ENCODE measurements around the gene SLC12A6.
A peak's percentile ranks its signal among the peaks of the same experiment; 100 is the strongest.

Gene SLC12A6

GRCh38 chr15:34318277-34319079 lies 19.1 kb downstream of the SLC12A6 start:
- TF ChIP-seq, protein P1, sequence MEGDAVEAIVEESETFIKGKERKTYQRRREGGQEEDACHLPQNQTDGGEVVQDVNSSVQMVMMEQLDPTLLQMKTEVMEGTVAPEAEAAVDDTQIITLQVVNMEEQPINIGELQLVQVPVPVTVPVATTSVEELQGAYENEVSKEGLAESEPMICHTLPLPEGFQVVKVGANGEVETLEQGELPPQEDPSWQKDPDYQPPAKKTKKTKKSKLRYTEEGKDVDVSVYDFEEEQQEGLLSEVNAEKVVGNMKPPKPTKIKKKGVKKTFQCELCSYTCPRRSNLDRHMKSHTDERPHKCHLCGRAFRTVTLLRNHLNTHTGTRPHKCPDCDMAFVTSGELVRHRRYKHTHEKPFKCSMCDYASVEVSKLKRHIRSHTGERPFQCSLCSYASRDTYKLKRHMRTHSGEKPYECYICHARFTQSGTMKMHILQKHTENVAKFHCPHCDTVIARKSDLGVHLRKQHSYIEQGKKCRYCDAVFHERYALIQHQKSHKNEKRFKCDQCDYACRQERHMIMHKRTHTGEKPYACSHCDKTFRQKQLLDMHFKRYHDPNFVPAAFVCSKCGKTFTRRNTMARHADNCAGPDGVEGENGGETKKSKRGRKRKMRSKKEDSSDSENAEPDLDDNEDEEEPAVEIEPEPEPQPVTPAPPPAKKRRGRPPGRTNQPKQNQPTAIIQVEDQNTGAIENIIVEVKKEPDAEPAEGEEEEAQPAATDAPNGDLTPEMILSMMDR (IDR thresholded peaks at IDR 0.05; ENCODE audit: insufficient read depth, low read length, poor library complexity, severe bottlenecking) = no peak
- peak overlapping the region; percentile 76 for H3K4me3 ChIP-seq (replicated peaks; ENCODE audit: low read depth, low read length)
- peak; percentile 50 for DNase-seq (ENCODE audit: extremely low read depth, insufficient read length)
- no peaks in the 10 kb centered on the region for H3K27me3 ChIP-seq (replicated peaks; ENCODE audit: control insufficient read depth, insufficient read depth, low read length)
- H3K36me3 ChIP-seq (ENCODE audit: control insufficient read depth, insufficient read depth, low read length) = peaks cover under 1% of the 10 kb centered on the region

- no peak for DNase-seq (ENCODE audit: extremely low read depth, insufficient read length)
- Histone ChIP-seq H3K27me3 (replicated peaks; ENCODE audit: control insufficient read depth, insufficient read depth, low read length) (no peaks in the 10 kb centered on the region), H3K4me3 (replicated peaks; ENCODE audit: low read depth, low read length) (no peak overlapping the region), H3K36me3 (ENCODE audit: control insufficient read depth, insufficient read depth, low read length) (peaks cover 4% of the 10 kb centered on the region)
- TF ChIP-seq, protein P1 (IDR thresholded peaks at IDR 0.05; ENCODE audit: insufficient read depth, low read length, poor library complexity, severe bottlenecking) = no peak
Observed at GRCh38 chr15:34314491-34315490, 22.8 kb downstream of the SLC12A6 start.

DNA sequence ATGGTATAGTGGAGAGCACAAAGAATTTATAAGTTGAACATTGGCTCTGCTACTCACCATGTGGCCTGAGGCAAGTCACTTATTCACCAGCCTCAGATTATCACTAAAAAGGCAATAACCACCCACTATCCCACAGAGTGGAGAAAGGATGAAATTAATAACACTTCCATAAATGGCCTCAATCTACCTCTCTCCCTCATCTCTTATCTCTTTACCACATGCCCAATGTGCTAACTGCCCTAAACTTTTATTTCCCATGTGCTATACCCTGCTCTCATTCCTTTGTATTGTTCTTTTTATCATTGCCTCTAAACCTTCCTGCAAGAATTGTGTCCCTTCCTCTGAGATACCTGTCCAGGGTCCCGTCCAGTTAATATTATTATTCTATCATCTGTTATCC lies 26.0 kb downstream of the SLC12A6 start:
- TF ChIP-seq, protein P1 (IDR thresholded peaks at IDR 0.05; ENCODE audit: insufficient read depth, low read length, poor library complexity, severe bottlenecking) = no peak
- H3K27me3 ChIP-seq (replicated peaks; ENCODE audit: control insufficient read depth, insufficient read depth, low read length) = no peaks in the 10 kb centered on the region
- H3K36me3 ChIP-seq (ENCODE audit: control insufficient read depth, insufficient read depth, low read length) = peaks cover 4% of the 10 kb centered on the region
- H3K4me3 ChIP-seq (replicated peaks; ENCODE audit: low read depth, low read length) = no peak overlapping the region
- no peak for DNase-seq (ENCODE audit: extremely low read depth, insufficient read length)

GRCh38 chr15:34304613-34305012 lies 33.0 kb downstream of the SLC12A6 start:
- peaks cover 4% of the 10 kb centered on the region; the same call in 1 of the 2 replicates for H3K36me3 ChIP-seq (ENCODE audit: control insufficient read depth, insufficient read depth, low read length)
- DNase-seq (ENCODE audit: extremely low read depth, insufficient read length) = no peak
- TF ChIP-seq, protein P1 (IDR thresholded peaks at IDR 0.05; ENCODE audit: insufficient read depth, low read length, poor library complexity, severe bottlenecking) = no peak
- H3K27me3 ChIP-seq (replicated peaks; ENCODE audit: control insufficient read depth, insufficient read depth, low read length) = no peaks in the 10 kb centered on the region
- no peak overlapping the region for H3K4me3 ChIP-seq (replicated peaks; ENCODE audit: low read depth, low read length)

DNA sequence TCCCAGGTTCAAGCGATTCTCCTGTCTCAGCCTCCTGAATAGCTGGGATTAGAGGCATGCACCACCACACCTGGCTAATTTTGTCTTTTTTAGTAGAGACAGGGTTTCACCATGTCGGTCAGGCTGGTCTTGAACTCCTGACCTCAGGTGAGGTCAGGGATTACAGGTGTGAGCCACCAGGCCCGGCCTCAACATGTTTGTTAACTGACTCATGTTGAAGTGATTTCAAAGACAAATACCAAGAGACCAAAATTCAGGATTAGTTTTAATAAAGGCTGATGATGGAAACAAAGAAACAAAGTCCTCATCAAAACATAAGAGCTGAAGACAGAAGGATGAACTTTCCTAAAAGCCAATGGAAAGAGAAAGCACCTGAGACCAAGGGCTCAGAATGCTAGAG lies 36.5 kb downstream of the SLC12A6 start:
- Histone ChIP-seq H3K36me3 (ENCODE audit: control insufficient read depth, insufficient read depth, low read length) (peaks cover 2% of the 10 kb centered on the region; the same call in 1 of the 2 replicates), H3K27me3 (replicated peaks; ENCODE audit: control insufficient read depth, insufficient read depth, low read length) (no peaks in the 10 kb centered on the region), H3K4me3 (replicated peaks; ENCODE audit: low read depth, low read length) (no peak overlapping the region)
- no peak for DNase-seq (ENCODE audit: extremely low read depth, insufficient read length)
- TF ChIP-seq, protein P1 (IDR thresholded peaks at IDR 0.05; ENCODE audit: insufficient read depth, low read length, poor library complexity, severe bottlenecking) = no peak
